SK-N-SH (cell line): ENCODE results near the gene SPATA32.

ENCODE experiments used
- EZH2phosphoT487 ChIP-seq: fragments of 200-600 bp; sonication (generic); IDR thresholded peaks from 2 replicates; pipeline ENCODE4 v1.6.1; 2017; ENCODE audit warnings: low read depth, mixed run types, mild to moderate bottlenecking, antibody characterized with exemption, moderate library complexity, borderline replicate concordance
- SMC3 ChIP-seq: IDR thresholded peaks from 2 replicates; pipeline ENCODE4 v1.6.1; 2012; ENCODE audit warnings: low read depth, low read length, improper control_type of control experiment

DNA sequence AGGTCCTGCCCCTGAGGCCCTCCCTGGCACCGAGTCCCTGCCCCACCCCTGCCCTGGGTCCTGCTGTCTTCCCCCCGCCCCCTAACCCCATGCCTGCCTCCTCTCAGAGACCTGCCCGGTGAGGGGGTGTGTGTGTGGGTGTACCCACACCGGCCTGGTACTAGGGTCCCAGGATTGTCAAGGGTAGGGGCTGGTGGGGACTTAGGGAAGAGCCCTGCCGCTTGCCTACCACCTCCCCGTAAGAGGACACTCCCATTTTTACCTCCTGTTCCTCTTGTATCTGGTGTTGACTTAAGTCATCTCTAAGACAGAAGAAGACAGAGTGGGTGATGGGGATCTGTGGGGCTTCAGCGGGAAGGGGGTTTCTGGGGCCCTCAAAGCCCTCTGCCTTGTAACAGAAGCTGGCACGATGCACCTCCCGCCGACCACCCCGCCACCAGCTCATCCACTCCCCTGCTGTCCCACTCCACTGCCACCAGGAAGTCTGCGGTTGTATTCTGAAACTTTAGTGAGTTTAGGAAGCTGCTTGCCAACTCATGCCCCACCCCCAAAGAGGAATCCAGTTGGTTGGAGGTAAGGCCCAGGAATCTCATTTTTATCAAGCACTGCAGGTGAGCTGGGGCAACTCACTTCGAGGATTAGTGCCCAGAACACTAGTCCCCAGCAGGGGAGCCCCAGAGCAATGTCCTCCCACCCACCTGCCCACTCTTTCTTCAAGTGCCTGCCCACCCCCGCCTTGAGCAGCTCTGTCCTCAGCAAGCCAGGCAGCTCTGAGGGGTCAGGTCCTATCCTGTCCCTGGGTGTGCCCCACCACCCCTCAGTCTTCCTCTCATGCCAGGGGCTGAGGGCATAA lies 5.6 kb downstream of the SPATA32 start:
- no peak for TF ChIP-seq EZH2phosphoT487
- no peak for TF ChIP-seq SMC3
